ENCODE data around the gene SLC7A5. TPM values are rescaled to one million over a fixed set of nuclear protein-coding genes. Genes with fewer than 3 reads are reported as not detected.
A peak's percentile ranks its signal among the peaks of the same experiment; 100 is the strongest.

SLC7A5 gene
- total and polyA plus RNA-seq, 2 of the 13 experiments (the other 11 are each of a cell fraction or from before 2014, with no cell fraction given), result 79.6 to 155 TPM

DNA sequence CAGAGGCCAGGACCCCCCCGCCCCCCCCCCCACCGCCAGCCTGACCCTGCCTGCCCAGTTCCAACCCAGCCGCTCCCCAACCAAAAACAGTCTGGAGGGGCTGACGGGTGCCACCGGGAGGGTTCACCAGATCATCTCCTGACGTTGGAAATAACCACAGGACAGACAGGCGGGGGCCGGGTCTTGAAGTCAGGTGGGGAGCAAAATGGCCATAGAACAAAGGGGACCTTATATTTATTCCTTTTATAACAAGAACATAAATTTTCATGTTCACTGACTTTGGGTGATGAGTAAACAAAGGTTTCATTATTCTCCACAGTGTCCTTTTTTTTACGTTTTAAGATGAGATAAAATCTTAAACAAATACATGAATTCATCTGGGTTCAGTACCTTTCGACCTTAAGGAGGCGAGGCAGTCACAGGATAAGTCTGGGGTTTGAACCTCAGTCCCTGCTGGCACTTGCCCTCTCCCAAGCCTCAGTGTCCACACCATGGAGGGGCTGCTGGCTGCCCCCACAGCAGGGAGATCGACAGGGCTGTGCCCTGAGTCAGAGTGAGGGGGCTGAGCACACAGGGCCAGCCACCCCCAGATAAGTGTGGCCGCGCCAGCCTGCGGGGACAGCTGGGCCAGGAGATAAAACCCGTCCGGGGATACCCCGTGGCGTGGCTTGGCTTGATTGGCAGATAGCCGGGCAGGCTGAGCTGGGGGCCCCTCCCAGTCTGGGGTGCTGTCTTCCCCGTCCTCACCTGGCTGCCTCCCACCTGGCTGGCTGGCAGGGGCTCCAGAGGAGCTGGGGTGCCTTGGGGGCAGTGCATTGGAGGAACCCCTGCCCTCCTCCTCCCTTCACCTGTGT, 15.0 kb downstream of the SLC7A5 start (continued):
- TF ChIP-seq, protein P1, sequence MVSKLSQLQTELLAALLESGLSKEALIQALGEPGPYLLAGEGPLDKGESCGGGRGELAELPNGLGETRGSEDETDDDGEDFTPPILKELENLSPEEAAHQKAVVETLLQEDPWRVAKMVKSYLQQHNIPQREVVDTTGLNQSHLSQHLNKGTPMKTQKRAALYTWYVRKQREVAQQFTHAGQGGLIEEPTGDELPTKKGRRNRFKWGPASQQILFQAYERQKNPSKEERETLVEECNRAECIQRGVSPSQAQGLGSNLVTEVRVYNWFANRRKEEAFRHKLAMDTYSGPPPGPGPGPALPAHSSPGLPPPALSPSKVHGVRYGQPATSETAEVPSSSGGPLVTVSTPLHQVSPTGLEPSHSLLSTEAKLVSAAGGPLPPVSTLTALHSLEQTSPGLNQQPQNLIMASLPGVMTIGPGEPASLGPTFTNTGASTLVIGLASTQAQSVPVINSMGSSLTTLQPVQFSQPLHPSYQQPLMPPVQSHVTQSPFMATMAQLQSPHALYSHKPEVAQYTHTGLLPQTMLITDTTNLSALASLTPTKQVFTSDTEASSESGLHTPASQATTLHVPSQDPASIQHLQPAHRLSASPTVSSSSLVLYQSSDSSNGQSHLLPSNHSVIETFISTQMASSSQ (IDR thresholded peaks at IDR 0.05; ENCODE audit: low read depth), result no peak
- TF ChIP-seq, protein P1 (CRISPR knock-in tag; IDR thresholded peaks at IDR 0.05; ENCODE audit: borderline replicate concordance), result no peak; the same call in 1 of the 2 replicates
- TF ChIP-seq ZBTB21 (CRISPR knock-in tag; IDR thresholded peaks at IDR 0.05) (peak; percentile 16; the same call in 1 of the 2 replicates), RARG (CRISPR knock-in tag; IDR thresholded peaks at IDR 0.05; ENCODE audit: low read depth) (no peak), SPEN (CRISPR knock-in tag; IDR thresholded peaks at IDR 0.05; ENCODE audit: low read depth) (no peak), ZNF614 (CRISPR knock-in tag; IDR thresholded peaks at IDR 0.05; ENCODE audit: borderline replicate concordance) (no peak), MAF1 (CRISPR knock-in tag; IDR thresholded peaks at IDR 0.05; ENCODE audit: borderline replicate concordance) (no peak), YEATS2 (CRISPR knock-in tag; IDR thresholded peaks at IDR 0.05; ENCODE audit: borderline replicate concordance) (no peak), SP1 (IDR thresholded peaks at IDR 0.05) (no peak), SP1 (CRISPR knock-in tag; IDR thresholded peaks at IDR 0.05) (no peak), FOXC1 (CRISPR knock-in tag; IDR thresholded peaks at IDR 0.05; ENCODE audit: borderline replicate concordance) (no peak), MYNN (CRISPR knock-in tag; IDR thresholded peaks at IDR 0.05; ENCODE audit: low read depth) (no peak)
- TF ChIP-seq, protein P2, sequence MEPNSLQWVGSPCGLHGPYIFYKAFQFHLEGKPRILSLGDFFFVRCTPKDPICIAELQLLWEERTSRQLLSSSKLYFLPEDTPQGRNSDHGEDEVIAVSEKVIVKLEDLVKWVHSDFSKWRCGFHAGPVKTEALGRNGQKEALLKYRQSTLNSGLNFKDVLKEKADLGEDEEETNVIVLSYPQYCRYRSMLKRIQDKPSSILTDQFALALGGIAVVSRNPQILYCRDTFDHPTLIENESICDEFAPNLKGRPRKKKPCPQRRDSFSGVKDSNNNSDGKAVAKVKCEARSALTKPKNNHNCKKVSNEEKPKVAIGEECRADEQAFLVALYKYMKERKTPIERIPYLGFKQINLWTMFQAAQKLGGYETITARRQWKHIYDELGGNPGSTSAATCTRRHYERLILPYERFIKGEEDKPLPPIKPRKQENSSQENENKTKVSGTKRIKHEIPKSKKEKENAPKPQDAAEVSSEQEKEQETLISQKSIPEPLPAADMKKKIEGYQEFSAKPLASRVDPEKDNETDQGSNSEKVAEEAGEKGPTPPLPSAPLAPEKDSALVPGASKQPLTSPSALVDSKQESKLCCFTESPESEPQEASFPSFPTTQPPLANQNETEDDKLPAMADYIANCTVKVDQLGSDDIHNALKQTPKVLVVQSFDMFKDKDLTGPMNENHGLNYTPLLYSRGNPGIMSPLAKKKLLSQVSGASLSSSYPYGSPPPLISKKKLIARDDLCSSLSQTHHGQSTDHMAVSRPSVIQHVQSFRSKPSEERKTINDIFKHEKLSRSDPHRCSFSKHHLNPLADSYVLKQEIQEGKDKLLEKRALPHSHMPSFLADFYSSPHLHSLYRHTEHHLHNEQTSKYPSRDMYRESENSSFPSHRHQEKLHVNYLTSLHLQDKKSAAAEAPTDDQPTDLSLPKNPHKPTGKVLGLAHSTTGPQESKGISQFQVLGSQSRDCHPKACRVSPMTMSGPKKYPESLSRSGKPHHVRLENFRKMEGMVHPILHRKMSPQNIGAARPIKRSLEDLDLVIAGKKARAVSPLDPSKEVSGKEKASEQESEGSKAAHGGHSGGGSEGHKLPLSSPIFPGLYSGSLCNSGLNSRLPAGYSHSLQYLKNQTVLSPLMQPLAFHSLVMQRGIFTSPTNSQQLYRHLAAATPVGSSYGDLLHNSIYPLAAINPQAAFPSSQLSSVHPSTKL (CRISPR knock-in tag; IDR thresholded peaks at IDR 0.05), result 0 out of 2 replicates have a peak, but pooled peaks have one; percentile 28
- TF ChIP-seq, protein P3, sequence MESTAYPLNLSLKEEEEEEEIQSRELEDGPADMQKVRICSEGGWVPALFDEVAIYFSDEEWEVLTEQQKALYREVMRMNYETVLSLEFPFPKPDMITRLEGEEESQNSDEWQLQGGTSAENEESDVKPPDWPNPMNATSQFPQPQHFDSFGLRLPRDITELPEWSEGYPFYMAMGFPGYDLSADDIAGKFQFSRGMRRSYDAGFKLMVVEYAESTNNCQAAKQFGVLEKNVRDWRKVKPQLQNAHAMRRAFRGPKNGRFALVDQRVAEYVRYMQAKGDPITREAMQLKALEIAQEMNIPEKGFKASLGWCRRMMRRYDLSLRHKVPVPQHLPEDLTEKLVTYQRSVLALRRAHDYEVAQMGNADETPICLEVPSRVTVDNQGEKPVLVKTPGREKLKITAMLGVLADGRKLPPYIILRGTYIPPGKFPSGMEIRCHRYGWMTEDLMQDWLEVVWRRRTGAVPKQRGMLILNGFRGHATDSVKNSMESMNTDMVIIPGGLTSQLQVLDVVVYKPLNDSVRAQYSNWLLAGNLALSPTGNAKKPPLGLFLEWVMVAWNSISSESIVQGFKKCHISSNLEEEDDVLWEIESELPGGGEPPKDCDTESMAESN (CRISPR knock-in tag; conservative IDR thresholded peaks at IDR 0.05), result 0 out of 2 replicates have a peak, but pooled peaks have one; percentile 37
- TF ChIP-seq, protein P4, sequence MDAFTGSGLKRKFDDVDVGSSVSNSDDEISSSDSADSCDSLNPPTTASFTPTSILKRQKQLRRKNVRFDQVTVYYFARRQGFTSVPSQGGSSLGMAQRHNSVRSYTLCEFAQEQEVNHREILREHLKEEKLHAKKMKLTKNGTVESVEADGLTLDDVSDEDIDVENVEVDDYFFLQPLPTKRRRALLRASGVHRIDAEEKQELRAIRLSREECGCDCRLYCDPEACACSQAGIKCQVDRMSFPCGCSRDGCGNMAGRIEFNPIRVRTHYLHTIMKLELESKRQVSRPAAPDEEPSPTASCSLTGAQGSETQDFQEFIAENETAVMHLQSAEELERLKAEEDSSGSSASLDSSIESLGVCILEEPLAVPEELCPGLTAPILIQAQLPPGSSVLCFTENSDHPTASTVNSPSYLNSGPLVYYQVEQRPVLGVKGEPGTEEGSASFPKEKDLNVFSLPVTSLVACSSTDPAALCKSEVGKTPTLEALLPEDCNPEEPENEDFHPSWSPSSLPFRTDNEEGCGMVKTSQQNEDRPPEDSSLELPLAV (CRISPR knock-in tag; conservative IDR thresholded peaks at IDR 0.05; ENCODE audit: low read depth), result no peak
